Measurements from ENCODE around the gene PRELP.

The PRELP gene

DNA sequence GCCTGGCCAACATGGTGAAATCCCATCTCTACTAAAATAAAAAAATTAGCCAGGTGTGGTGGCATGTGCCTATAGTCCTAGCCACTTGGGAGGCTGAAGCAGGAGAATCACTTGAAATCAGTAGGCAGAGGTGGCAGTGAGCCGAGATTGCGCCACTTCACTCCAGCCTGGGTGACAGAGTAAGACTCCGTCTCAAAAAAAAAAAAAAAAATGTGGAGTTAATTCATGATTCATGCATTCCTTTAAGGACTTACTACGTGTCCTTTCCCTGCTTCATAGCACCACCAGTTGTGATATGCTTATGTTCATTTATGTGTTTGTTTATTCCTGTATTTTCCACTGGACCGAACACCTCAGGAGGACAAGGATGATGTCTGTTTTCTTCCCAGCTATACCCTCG lies 12.7 kb upstream of the PRELP start:
- no peak overlapping the region for H2BK120ac ChIP-seq (ENCODE audit: low read depth, low read length)
- H3K27me3 ChIP-seq (ENCODE audit: control insufficient read depth in 3 of 3, insufficient read depth in 3 of 3, low read depth in 1 of 3, low read length in 3 of 3), result peaks cover 0 to 33% (median 0%) of the 10 kb centered on the region in 3 experiments
- no peak for DNase-seq (ENCODE audit: low spot score)
- H2AK5ac ChIP-seq (ENCODE audit: low read depth, low read length), result no peak overlapping the region
- H3K4me3 ChIP-seq (ENCODE audit: low read length in 2 of 2), result no peak overlapping the region
- no peak overlapping the region for H2BK5ac ChIP-seq (ENCODE audit: low read length)
- no peaks in the 10 kb centered on the region for H3K9me3 ChIP-seq (replicated peaks in 1 of 2; ENCODE audit: control insufficient read depth in 2 of 2, insufficient read depth in 1 of 2, low read depth in 1 of 2, low read length in 2 of 2)
- no peak overlapping the region for H3K4me2 ChIP-seq (ENCODE audit: insufficient read depth, low read length, poor library complexity, severe bottlenecking)
- H3K4ac ChIP-seq (ENCODE audit: low read length), result no peak overlapping the region
- H2BK15ac ChIP-seq (ENCODE audit: low read length), result no peak overlapping the region
- no peak overlapping the region for H3K14ac ChIP-seq (ENCODE audit: low read length)
- H3K79me1 ChIP-seq (ENCODE audit: low read depth, low read length), result no peaks in the 10 kb centered on the region
- H3K27ac ChIP-seq (replicated peaks; ENCODE audit: low read length), result no peak overlapping the region
- no peak overlapping the region for H4K91ac ChIP-seq (ENCODE audit: low read depth, low read length, poor library complexity)
- no CpG with 5 or more reads among the region's 6 CpGs for WGBS, 2 donors (ENCODE audit: extremely low coverage in 2 of 2, insufficient read length in 2 of 2, insufficient replicate concordance in 1 of 2)
- no peak overlapping the region for H2AFZ ChIP-seq (ENCODE audit: low read length)
- no peak overlapping the region for H4K8ac ChIP-seq (ENCODE audit: low read depth, low read length)
- H3K18ac ChIP-seq (ENCODE audit: low read length), result no peak overlapping the region
- no peak overlapping the region for H3K9ac ChIP-seq (ENCODE audit: low read depth, low read length, poor library complexity)
- H3K4me1 ChIP-seq (ENCODE audit: control insufficient read depth in 2 of 2, insufficient read depth in 1 of 2, low read depth in 1 of 2, low read length in 2 of 2), result peaks cover 16 to 28% of the 10 kb centered on the region in 2 donors
- H3K36me3 ChIP-seq (replicated peaks in 1 of 2; ENCODE audit: control insufficient read depth in 2 of 2, insufficient read depth in 2 of 2, low read length in 2 of 2), result no peaks in the 10 kb centered on the region
- no peak overlapping the region for H3K23ac ChIP-seq (ENCODE audit: low read depth, low read length, poor library complexity)
- H2BK12ac ChIP-seq (ENCODE audit: low read length), result no peak overlapping the region

DNA sequence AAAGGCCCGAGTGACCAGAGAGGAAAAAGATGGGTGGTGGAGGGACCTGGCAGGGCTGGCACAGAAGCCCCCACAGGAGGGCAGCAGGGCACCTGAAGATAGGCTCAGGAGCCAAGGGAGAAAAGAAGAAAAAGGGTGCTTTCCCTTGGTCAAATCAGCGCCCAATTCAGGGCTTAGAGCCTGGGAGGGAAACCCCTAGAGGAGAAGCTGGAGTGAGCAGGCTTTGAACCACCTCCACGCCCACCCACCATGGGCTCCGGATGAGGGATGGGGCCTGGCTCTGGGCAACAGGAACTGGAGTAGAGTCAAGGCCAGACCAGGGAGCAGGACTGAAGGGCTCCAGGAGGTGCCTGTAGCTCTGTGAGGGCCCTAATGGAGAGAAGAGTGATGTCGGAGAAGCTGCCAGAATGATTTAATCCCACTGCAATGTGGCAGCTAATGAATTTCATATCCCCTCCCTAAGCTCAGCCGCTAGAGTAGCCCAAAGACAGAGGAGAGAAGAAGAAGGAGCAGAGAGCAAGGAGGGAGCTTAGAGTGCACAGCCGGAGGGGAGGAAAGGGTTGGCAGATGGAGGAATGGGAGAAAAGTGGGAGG lies 12.0 kb upstream of the PRELP start:
- DNase-seq (ENCODE audit: low spot score), result no peak
- Histone ChIP-seq H3K18ac (ENCODE audit: low read length) (peak overlapping the region; percentile 58), H2AK5ac (ENCODE audit: low read depth, low read length) (peak overlapping the region; percentile 22), H3K4me1 (ENCODE audit: control insufficient read depth in 2 of 2, insufficient read depth in 1 of 2, low read depth in 1 of 2, low read length in 2 of 2) (peaks cover 16 to 28% of the 10 kb centered on the region in 2 donors), H2BK15ac (ENCODE audit: low read length) (no peak overlapping the region), H3K36me3 (replicated peaks in 1 of 2; ENCODE audit: control insufficient read depth in 2 of 2, insufficient read depth in 2 of 2, low read length in 2 of 2) (no peaks in the 10 kb centered on the region), H2AFZ (ENCODE audit: low read length) (no peak overlapping the region), H3K27ac (replicated peaks; ENCODE audit: low read length) (no peak overlapping the region), H3K27me3 (ENCODE audit: control insufficient read depth in 3 of 3, insufficient read depth in 3 of 3, low read depth in 1 of 3, low read length in 3 of 3) (peaks cover 0 to 33% (median 0%) of the 10 kb centered on the region in 3 experiments), H3K79me1 (ENCODE audit: low read depth, low read length) (no peaks in the 10 kb centered on the region), H2BK12ac (ENCODE audit: low read length) (no peak overlapping the region), H4K91ac (ENCODE audit: low read depth, low read length, poor library complexity) (no peak overlapping the region), H4K8ac (ENCODE audit: low read depth, low read length) (no peak overlapping the region), H3K4ac (ENCODE audit: low read length) (no peak overlapping the region), H3K9me3 (replicated peaks in 1 of 2; ENCODE audit: control insufficient read depth in 2 of 2, insufficient read depth in 1 of 2, low read depth in 1 of 2, low read length in 2 of 2) (no peaks in the 10 kb centered on the region), H2BK5ac (ENCODE audit: low read length) (no peak overlapping the region), H2BK120ac (ENCODE audit: low read depth, low read length) (no peak overlapping the region), H3K23ac (ENCODE audit: low read depth, low read length, poor library complexity) (no peak overlapping the region), H3K9ac (ENCODE audit: low read depth, low read length, poor library complexity) (no peak overlapping the region), H3K4me2 (ENCODE audit: insufficient read depth, low read length, poor library complexity, severe bottlenecking) (no peak overlapping the region), H3K4me3 (ENCODE audit: low read length in 2 of 2) (no peak overlapping the region), H3K14ac (ENCODE audit: low read length) (no peak overlapping the region)
- no CpG with 5 or more reads among the region's 7 CpGs for WGBS, 2 donors (ENCODE audit: extremely low coverage in 2 of 2, insufficient read length in 2 of 2, insufficient replicate concordance in 1 of 2)

DNA sequence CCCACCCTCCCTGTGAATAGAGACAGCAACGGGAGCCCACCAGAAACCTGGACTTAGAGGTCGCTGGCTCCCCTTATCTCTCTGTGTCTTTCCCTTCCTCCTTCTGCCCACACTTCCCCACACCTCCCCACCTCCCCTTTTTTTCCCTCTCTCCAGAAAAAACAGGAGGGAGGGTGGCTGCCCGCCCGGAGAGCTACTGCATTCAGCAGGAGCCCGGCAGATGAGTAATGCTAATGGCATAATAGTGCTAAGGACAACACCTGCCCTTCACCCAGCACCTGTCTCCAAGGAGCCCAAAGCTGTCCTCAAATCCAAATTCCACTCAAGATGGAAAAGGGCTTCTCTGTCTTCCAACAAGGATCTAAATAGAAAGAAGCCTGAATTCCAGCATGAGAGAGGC lies 11.4 kb upstream of the PRELP start:
- Histone ChIP-seq H4K8ac (ENCODE audit: low read depth, low read length) (no peak overlapping the region), H3K4ac (ENCODE audit: low read length) (no peak overlapping the region), H3K4me1 (ENCODE audit: control insufficient read depth in 2 of 2, insufficient read depth in 1 of 2, low read depth in 1 of 2, low read length in 2 of 2) (peaks cover 16 to 28% of the 10 kb centered on the region in 2 donors), H3K27me3 (ENCODE audit: control insufficient read depth in 3 of 3, insufficient read depth in 3 of 3, low read depth in 1 of 3, low read length in 3 of 3) (peaks cover 0 to 33% (median 0%) of the 10 kb centered on the region in 3 experiments), H2BK15ac (ENCODE audit: low read length) (no peak overlapping the region), H2AFZ (ENCODE audit: low read length) (no peak overlapping the region), H2BK5ac (ENCODE audit: low read length) (no peak overlapping the region), H2BK120ac (ENCODE audit: low read depth, low read length) (no peak overlapping the region), H2AK5ac (ENCODE audit: low read depth, low read length) (no peak overlapping the region), H3K27ac (replicated peaks; ENCODE audit: low read length) (no peak overlapping the region), H3K4me2 (ENCODE audit: insufficient read depth, low read length, poor library complexity, severe bottlenecking) (no peak overlapping the region), H3K18ac (ENCODE audit: low read length) (peak overlapping the region; percentile 11), H3K36me3 (replicated peaks in 1 of 2; ENCODE audit: control insufficient read depth in 2 of 2, insufficient read depth in 2 of 2, low read length in 2 of 2) (no peaks in the 10 kb centered on the region), H3K23ac (ENCODE audit: low read depth, low read length, poor library complexity) (no peak overlapping the region), H3K9me3 (replicated peaks in 1 of 2; ENCODE audit: control insufficient read depth in 2 of 2, insufficient read depth in 1 of 2, low read depth in 1 of 2, low read length in 2 of 2) (no peaks in the 10 kb centered on the region), H2BK12ac (ENCODE audit: low read length) (no peak overlapping the region), H3K4me3 (ENCODE audit: low read length in 2 of 2) (no peak overlapping the region), H3K9ac (ENCODE audit: low read depth, low read length, poor library complexity) (no peak overlapping the region), H3K79me1 (ENCODE audit: low read depth, low read length) (no peaks in the 10 kb centered on the region), H3K14ac (ENCODE audit: low read length) (no peak overlapping the region), H4K91ac (ENCODE audit: low read depth, low read length, poor library complexity) (no peak overlapping the region)
- no peak for DNase-seq (ENCODE audit: low spot score)
- no CpG with 5 or more reads among the region's 5 CpGs for WGBS, 2 donors (ENCODE audit: extremely low coverage in 2 of 2, insufficient read length in 2 of 2, insufficient replicate concordance in 1 of 2)

DNA sequence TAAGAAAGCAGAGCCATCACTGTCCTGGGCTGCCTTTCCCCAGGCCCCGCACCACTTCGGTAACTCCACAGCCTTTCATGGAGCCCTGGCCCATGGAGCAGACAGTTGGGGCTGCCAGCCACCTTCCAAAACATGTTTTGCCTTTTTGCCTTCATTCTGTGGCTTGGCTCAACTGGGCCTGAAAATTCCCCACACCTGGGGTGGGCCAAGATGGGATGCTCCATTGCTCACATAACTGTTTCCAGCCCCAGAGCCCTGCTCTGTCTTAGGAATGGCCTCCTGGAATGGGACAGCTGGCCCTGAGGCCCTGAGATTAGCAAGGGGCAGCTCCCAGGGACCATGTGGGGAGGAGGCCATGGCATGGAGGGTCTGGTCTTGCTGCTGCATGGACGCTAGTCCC lies 10.9 kb upstream of the PRELP start:
- Histone ChIP-seq H2BK120ac (ENCODE audit: low read depth, low read length) (no peak overlapping the region), H2BK15ac (ENCODE audit: low read length) (peak overlapping the region; percentile 90), H2BK5ac (ENCODE audit: low read length) (no peak overlapping the region), H3K4me1 (ENCODE audit: control insufficient read depth in 2 of 2, insufficient read depth in 1 of 2, low read depth in 1 of 2, low read length in 2 of 2) (peaks cover 16 to 28% of the 10 kb centered on the region in 2 donors), H3K9ac (ENCODE audit: low read depth, low read length, poor library complexity) (peak overlapping the region; percentile 22), H3K36me3 (replicated peaks in 1 of 2; ENCODE audit: control insufficient read depth in 2 of 2, insufficient read depth in 2 of 2, low read length in 2 of 2) (no peaks in the 10 kb centered on the region), H3K79me1 (ENCODE audit: low read depth, low read length) (no peaks in the 10 kb centered on the region), H2AFZ (ENCODE audit: low read length) (no peak overlapping the region), H3K23ac (ENCODE audit: low read depth, low read length, poor library complexity) (peak overlapping the region; percentile 61), H2AK5ac (ENCODE audit: low read depth, low read length) (peak overlapping the region; percentile 88), H4K91ac (ENCODE audit: low read depth, low read length, poor library complexity) (no peak overlapping the region), H3K27ac (replicated peaks; ENCODE audit: low read length) (no peak overlapping the region), H3K4me3 (ENCODE audit: low read length in 2 of 2) (no peak overlapping the region), H3K4me2 (ENCODE audit: insufficient read depth, low read length, poor library complexity, severe bottlenecking) (no peak overlapping the region), H4K8ac (ENCODE audit: low read depth, low read length) (no peak overlapping the region), H2BK12ac (ENCODE audit: low read length) (peak overlapping the region; percentile 99), H3K4ac (ENCODE audit: low read length) (no peak overlapping the region), H3K9me3 (replicated peaks in 1 of 2; ENCODE audit: control insufficient read depth in 2 of 2, insufficient read depth in 1 of 2, low read depth in 1 of 2, low read length in 2 of 2) (no peaks in the 10 kb centered on the region), H3K18ac (ENCODE audit: low read length) (peak overlapping the region; percentile 91), H3K14ac (ENCODE audit: low read length) (peak overlapping the region; percentile 32), H3K27me3 (ENCODE audit: control insufficient read depth in 3 of 3, insufficient read depth in 3 of 3, low read depth in 1 of 3, low read length in 3 of 3) (peaks cover 0 to 34% (median 0%) of the 10 kb centered on the region in 3 experiments)
- DNase-seq (ENCODE audit: low spot score), result no peak
- WGBS, 2 donors (ENCODE audit: extremely low coverage in 2 of 2, insufficient read length in 2 of 2, insufficient replicate concordance in 1 of 2), result no CpG with 5 or more reads among the region's 3 CpGs

Measured in neuronal stem cell (in vitro differentiated cells).